GM21360 (cell line): ENCODE data around the gene CCNG1.

Experiments
- ATAC-seq: cut with Tn5 transposase; IDR thresholded peaks from one replicate; pipeline ENCODE4 v1.9.1; 2021; ENCODE audit warnings: mild to moderate bottlenecking, moderate library complexity; ENCODE audit not compliant: unreplicated experiment

Gene CCNG1

GRCh38 chr5:163489055-163489744 lies 51.8 kb downstream of the CCNG1 start:
- no peak for ATAC-seq

GRCh38 chr5:163489745-163490075 lies 52.3 kb downstream of the CCNG1 start:
- no peak for ATAC-seq
